SK-N-DZ (cell line): Measurements from ENCODE around the gene TNFSF12.

Experiments
- DNase-seq: peaks from one replicate; pipeline ENCODE4 v3.0.0-alpha.2; 2015; ENCODE audit warnings: low spot score

TNFSF12 gene

DNA sequence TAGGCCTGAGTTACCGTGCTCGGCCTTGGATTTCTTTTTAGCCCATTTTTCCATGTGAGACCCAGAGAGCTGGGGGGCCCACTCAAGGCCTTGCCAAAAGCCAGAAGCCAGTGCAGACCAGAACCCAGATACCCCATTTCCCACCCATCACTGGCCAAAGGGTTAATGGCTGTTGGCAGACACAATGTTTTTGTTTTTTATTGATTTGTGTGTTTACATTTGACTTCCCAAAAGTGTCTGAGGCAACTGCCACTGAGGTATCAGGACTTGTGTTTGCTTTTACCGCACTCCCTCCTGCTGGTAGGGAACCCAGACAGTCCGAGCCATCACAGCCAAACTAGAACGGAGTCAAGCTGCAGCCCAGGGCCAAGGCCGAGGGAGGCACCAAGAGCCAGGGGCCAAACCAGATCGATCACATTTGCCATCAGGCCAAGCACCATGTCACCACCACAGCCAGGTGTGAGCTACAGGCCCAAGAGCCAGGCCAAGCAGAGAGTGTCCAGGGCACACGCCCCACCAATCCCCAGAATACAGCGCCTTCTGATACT, 7.7 kb upstream of the TNFSF12 start:
- DNase-seq: no peak

DNA sequence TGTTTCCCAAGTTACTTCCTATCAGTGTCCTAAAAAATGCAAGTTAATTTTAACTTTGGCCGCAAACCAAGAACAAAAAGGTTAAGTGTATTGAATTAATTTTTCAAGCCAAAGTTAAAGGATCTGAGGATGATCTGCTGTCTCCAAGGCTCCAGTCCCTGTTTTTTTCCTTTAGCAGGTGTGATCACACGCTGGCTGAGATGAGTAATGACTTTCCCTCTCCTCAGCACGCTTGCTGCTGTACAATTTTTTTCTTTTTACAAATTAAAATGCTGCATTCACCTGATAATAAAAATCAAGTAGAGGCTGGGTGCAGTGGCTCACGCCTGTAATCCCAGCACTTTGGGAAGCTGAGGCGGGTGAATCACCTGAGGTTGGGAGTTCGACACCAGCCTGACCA, 3.9 kb upstream of the TNFSF12 start:
- no peak for DNase-seq

DNA sequence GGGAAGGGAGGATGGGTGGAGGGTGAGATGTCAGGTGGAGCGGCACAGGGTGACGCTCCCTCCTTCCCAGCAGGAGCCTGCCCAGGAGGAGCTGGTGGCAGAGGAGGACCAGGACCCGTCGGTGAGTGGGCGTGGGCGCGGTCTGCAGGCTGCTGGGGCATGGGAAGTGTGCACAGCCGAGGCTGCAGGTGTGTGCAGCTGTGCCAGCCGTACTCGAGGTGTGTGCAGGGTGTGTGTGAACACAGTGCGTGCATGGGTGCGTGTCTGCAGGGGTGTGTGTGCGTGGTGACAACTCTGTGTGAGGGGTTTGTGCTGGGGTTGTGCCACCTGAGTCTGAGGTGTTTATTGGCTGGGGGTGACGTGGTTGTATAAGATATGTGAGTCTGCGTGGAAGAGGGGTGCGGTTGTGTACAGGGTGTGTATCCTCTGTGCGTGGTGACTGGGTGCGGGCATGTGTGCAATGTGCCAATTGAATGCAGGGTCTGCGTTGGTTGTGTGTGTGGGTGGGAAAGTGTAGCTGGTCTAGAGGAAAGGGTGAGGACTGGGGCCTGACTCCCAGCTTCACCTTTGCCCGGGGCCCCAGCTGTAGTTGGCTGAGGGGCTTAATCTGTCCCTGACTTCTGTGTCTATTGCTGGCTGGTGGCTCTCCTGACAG, 670 bp downstream of the TNFSF12 start:
- no peak for DNase-seq

DNA sequence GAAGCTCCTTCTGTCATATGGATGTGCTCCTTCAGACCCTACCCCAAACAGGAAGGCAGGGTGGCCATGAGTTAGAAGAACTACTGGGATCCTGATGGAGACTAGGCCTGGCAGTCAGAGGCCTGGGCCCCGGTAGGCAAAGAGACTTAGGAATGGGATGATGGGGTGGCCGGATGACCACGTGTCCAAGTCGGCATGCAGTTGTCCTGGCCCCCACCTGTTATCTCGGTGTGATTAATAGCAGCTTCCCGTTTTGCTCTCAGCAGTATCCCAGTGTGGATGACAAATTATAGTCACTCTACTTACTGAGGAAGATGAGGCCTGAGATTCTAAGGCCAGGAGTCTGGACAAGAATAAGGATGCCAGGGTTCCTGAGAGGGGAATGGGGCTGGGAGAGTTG, 1.5 kb downstream of the TNFSF12 start:
- DNase-seq: no peak

DNA sequence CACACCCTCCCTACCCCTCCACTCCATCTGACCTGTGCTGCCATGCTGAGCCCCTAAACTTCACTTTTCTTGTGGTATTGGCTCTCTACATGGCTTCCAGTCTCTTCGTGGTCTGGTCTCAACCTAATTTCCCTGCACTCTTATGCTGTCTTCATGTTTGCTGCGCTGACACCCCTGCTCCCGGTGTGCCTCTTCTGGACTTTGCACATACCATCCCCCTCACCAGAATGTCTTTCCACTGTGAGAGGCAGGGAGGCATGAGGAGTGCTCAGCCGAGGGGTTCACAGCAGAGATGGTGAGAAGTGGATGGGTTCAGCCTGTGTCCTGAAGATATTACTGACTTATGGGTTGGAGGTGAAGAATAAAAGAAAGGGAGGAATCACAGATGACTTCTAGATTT, 2.5 kb downstream of the TNFSF12 start:
- DNase-seq: no peak

DNA sequence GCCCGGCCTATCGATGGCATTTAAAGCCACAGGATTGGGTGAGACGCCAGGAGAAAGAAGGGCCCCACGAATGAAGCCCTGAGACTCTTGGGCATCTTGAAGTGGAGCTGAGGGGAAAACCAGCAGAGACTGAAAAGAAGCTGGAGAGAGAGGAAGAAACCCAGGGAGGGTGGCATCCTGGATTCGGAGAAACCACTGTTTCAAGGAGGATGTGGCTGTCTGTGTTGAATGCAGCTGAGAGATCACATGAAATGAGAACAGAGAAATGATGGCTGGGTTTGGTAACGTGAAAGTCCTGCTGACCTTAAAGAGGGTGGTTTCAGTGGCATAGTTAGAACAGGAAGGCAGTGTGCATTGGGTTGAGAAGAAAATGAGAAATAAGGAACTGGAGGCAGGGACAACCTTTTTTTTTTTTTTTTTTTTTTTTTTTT, 3.8 kb downstream of the TNFSF12 start:
- DNase-seq: no peak

DNA sequence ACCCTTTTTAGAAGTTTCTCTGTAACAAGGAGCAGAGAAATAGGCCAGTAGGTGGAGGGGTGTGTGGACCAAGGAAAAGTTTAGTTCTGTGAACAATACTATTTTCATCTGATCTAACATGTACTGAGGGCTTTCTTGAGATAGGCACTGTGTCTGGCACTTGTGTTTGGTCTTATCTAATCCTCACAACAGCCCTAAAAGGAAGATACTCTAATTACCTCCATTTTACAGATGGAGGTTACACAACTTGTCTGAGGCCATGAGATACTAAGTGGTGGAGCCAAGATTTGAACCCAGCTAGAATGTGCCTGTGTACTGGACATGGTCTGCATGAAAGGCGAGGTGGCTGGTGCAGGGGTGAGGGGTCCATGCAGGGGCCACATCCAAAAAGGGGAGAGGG, 4.5 kb downstream of the TNFSF12 start:
- DNase-seq: no peak

DNA sequence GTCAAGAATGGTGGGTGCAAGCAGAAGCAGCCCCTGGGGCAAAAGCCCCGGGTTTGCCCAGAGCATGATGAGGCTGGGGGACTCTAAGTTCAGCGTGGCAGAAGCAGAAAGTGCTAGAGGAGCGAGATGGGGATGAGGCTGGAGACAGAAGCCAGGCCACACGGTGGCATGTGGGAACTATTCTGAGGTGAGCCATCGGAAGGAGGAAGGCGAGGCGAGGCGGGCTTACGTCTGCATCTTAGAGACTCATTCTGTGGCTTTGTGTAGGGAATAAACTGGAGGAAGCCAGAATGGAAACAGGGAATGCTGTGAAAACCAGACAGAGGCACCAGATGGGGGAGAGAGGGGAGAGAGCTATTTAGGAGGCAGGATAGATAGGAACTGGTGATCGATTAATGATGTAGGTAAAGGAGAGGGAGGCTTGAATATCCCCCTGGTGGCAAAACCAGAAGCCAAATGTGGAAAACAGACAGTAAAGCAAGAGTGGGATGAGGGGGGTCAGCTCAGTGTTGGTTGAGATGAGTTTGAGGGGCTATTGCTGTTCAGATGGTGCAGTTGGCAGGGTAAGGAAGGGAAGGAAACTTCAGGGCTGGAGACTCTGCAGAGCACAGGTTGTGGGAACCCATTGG, 6.6 kb downstream of the TNFSF12 start:
- DNase-seq: no peak

DNA sequence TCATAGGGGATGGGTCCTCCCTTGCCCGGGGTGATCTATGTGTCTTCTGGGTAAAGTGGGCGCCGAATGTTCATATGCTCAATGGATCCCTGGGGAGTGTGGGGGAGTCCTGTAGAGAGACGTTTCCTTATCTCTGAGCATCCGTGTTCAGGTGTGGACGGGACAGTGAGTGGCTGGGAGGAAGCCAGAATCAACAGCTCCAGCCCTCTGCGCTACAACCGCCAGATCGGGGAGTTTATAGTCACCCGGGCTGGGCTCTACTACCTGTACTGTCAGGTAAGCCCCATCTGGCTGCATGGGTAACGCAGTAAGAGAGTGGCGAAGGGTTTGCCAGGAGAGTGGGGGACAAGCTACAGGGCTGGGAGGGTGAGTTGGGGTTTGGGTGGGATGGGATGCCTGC, 7.8 kb downstream of the TNFSF12 start:
- DNase-seq: no peak

DNA sequence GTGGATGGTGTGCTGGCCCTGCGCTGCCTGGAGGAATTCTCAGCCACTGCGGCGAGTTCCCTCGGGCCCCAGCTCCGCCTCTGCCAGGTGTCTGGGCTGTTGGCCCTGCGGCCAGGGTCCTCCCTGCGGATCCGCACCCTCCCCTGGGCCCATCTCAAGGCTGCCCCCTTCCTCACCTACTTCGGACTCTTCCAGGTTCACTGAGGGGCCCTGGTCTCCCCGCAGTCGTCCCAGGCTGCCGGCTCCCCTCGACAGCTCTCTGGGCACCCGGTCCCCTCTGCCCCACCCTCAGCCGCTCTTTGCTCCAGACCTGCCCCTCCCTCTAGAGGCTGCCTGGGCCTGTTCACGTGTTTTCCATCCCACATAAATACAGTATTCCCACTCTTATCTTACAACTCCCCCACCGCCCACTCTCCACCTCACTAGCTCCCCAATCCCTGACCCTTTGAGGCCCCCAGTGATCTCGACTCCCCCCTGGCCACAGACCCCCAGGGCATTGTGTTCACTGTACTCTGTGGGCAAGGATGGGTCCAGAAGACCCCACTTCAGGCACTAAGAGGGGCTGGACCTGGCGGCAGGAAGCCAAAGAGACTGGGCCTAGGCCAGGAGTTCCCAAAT, 8.4 kb downstream of the TNFSF12 start:
- DNase-seq: no peak

DNA sequence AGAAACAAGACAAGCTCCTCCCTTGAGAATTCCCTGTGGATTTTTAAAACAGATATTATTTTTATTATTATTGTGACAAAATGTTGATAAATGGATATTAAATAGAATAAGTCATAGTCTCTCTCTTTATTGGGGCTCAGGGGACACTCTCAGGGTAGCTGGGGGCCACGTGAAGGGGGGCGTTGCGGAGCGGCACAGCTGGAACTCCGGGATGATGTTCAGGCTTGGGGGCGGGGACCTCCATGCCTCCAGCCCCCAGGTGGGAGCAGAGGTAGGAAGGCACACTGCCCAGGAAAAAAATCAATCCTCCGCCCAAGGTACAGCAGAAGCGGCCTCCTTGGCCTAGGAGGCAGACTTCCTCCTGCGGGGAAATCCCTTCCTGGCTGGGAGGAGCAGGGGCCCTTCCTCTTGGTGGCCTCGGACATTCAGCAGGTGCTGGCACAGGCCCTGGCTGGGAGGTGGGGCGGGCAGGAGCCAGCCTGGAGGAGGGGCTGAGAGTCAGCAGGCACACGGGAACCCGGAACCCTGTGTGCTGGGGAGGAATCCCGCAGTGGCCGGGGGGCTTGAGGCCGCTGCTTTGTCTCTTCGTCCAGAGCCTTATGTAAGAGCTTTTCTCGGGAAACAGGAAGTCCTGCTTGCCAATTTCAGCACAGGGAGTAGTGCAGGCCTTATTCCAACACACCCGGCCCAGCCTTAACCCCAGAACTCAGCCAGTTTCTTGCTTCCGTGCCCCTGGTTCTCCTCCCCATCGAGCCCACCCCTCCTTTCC, 9.1 kb downstream of the TNFSF12 start:
- DNase-seq: peak; percentile 56

DNA sequence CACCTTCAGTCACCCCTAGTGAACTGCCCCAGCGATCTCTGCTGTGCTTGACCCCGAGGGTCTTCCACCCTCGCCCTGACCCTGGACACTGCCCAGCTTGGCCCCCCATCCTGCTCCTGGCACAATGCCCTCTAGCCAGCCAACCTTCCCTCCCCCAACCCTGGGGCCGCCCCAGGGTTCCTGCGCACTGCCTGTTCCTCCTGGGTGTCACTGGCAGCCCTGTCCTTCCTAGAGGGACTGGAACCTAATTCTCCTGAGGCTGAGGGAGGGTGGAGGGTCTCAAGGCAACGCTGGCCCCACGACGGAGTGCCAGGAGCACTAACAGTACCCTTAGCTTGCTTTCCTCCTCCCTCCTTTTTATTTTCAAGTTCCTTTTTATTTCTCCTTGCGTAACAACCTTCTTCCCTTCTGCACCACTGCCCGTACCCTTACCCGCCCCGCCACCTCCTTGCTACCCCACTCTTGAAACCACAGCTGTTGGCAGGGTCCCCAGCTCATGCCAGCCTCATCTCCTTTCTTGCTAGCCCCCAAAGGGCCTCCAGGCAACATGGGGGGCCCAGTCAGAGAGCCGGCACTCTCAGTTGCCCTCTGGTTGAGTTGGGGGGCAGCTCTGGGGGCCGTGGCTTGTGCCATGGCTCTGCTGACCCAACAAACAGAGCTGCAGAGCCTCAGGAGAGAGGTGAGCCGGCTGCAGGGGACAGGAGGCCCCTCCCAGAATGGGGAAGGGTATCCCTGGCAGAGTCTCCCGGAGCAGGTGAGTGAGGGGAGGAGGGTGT, 9.9 kb downstream of the TNFSF12 start, which contains the start of gene TNFSF13:
TSS of gene TNFSF13 (plus strand) at position 207 of the 776 bp plus-strand sequence. CDS start at position 497, 290 bp downstream.
- DNase-seq: no peak

DNA sequence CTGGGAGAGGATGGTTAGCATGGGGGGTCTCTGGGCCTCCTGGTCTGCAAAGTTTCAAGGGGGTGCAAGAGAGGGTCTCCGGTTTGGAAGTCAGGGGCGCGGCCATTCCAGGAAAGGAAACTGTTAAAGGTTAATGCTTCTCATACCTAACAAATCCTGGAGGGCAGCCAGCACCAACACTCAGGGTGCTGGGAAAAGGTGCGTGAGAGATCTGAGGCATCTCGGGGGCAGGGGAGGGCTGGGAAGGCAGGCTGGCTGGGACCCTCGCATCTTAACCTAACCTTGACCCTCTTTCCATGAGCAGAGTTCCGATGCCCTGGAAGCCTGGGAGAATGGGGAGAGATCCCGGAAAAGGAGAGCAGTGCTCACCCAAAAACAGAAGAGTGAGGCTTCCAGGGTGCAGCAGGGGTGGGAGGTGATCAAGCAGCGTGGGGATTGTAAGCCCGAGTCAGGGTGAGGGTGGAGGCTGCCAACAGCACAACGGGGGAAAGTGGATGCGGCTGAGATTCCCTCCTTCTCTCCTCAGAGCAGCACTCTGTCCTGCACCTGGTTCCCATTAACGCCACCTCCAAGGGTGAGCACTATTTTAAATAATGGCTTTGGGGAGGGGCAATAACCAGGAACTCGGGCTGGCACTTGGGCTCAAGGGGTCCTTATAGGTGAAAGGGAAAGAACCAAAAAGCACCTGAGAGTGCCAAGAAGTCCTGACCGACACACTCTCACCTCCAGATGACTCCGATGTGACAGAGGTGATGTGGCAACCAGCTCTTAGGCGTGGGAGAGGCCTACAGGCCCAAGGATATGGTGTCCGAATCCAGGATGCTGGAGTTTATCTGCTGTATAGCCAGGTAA, 10.7 kb downstream of the TNFSF12 start:
- no peak for DNase-seq

DNA sequence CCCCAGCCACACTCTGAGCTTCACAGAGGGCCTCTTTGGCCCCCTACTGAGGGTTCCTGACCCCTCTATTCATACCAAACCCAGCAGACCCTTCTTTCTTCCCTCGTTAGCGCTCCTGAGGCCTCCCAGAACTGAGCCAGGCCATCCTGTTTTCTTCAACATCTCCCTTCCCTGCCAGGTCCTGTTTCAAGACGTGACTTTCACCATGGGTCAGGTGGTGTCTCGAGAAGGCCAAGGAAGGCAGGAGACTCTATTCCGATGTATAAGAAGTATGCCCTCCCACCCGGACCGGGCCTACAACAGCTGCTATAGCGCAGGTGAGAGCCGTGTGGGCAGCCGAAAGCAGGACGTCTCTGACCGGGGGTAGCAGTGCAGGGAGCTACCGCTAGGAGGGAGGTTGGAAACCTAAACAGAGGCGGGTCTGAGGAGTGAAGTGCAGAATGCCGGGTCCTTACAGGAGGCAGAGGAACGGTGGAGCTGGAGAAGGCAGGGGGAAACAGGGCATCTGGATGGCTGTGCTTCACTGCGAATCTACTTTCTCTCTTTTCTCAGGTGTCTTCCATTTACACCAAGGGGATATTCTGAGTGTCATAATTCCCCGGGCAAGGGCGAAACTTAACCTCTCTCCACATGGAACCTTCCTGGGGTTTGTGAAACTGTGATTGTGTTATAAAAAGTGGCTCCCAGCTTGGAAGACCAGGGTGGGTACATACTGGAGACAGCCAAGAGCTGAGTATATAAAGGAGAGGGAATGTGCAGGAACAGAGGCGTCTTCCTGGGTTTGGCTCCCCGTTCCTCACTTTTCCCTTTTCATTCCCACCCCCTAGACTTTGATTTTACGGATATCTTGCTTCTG, 11.5 kb downstream of the TNFSF12 start:
- peak; percentile 85 for DNase-seq

DNA sequence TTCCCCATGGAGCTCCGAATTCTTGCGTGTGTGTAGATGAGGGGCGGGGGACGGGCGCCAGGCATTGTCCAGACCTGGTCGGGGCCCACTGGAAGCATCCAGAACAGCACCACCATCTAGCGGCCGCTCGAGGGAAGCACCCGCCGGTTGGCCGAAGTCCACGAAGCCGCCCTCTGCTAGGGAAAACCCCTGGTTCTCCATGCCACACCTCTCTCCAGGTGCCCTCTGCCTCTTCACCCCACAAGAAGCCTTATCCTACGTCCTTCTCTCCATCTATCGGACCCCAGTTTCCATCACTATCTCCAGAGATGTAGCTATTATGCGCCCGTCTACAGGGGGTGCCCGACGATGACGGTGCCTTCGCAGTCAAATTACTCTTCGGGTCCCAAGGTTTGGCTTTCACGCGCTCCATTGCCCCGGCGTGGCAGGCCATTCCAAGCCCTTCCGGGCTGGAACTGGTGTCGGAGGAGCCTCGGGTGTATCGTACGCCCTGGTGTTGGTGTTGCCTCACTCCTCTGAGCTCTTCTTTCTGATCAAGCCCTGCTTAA, 12.2 kb downstream of the TNFSF12 start:
- DNase-seq: peak; percentile 86

DNA sequence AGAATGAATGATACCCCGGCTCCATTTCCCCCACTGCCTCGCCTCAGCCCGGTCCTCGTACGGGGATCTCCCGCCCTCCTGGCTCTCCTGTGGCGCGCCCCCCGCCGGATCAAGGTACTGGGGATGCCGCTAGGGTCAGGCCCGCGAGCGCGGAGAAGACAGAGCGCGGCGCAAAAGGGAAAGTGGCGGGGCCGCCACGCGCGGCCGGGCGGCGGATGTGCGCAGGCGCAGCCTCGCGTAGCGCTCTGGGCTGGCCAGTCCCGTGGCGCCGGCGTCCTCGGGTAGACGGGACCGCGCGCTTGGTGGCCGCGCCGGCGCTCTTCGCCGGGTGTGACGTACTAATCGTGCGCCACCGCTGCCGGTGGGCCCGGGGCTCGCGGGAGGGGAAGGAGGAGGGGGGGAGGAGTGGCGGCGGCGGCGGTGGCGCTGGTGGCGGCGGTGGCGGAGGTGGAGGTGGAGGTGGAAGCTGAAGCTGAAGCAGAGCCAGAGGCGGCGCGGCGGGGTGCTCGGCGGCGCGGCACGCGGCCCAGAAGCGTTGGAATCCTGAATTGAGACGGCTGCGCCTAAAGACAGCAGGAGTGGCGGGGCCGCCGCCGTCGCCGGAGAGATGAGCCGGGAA, 12.8 kb downstream of the TNFSF12 start, which contains the start of gene SENP3:
TSS of gene SENP3 (plus strand) at position 331 of the 619 bp plus-strand sequence. CDS start 1,158 bp downstream, outside the sequence.
- DNase-seq: peak; percentile 88

DNA sequence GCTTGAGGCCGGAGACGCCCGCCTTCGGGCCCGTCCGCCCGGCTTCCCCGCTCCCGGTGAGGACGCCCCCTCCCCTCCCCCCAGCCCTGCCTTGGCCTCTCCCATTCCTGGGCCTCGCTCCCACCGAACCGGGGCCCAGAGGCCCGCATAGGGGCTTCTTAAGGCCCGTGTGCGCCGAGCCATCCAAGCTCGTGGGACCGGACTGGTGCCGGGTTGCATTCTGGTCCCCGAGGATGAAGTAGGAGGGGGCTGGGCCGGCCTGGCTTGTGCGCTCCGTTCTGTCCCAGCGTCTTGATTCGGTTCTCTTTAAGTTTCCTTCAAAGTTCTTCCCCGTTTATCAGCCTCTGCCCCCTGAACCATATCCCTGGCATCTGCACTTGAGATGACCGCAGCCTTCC, 13.3 kb downstream of the TNFSF12 start:
- DNase-seq: no peak
